Pancreas (tissue), 10 donors: ENCODE results near the gene TGM6. TPM values are rescaled to one million over a fixed set of nuclear protein-coding genes. Genes with fewer than 3 reads are reported as not detected.

Experiments
- ATAC-seq, 4 donors: fragments of 200-7000 bp; cut with Tn5 transposase; one replicate each; pipeline versions ENCODE4 v1.8.0 to v1.9.1; 2020; ENCODE audit warnings: mild to moderate bottlenecking in 4 of 4, moderate library complexity in 4 of 4
- DNase-seq, 6 donors: peaks; one replicate each; pipeline ENCODE4 v3.0.0-alpha.2; 2020
- FAIRE-seq: peaks from 2 replicates; lab custom pipeline; 2012; peaks lifted over from hg19 to GRCh38; lab: Jason Lieb, UNC
- H3K27ac ChIP-seq, 4 donors: fragments of 200-600 bp; sonication (generic); 1 replicate in 3 of 4; 2 replicates in 1 of 4; pipeline versions ENCODE4 v1.5.0 to v1.8.0; 2020
- H3K27me3 ChIP-seq, 4 donors: fragments of 200-600 bp; one replicate each; pipeline ENCODE4 v1.8.0; 2021
- H3K36me3 ChIP-seq, 3 donors: fragments of 200-600 bp; sonication (generic) in 1 of 3; one replicate each; pipeline versions ENCODE4 v1.5.0 to v1.8.0; 2020 to 2021
- H3K4me1 ChIP-seq, 3 donors: fragments of 200-600 bp; one replicate each; pipeline ENCODE4 v1.8.0; 2021
- H3K4me3 ChIP-seq, 4 donors: fragments of 200-600 bp; sonication (generic) in 2 of 4; one replicate each; pipeline versions ENCODE4 v1.5.0 to v1.8.0; 2020 to 2021
- H3K9me3 ChIP-seq, 4 donors: fragments of 200-600 bp; one replicate each; pipeline ENCODE4 v1.8.0; 2021
- WGBS, 2 donors: extraction: QIAGEN DNeasy Blood & Tissue Kit; methylation state at CpG; one replicate each; pipeline ENCODE4 v1.1.7; 2013; 5-methylcytosine and 5-hydroxymethylcytosine counted together
- intact Hi-C, 3 donors: fragments of 100-400 bp; cut with DNase I; formaldehyde crosslinking; loops; one replicate each; pipeline versions ENCODE4 v1.11.1 to v1.14.2; 2022
- polyA plus RNA-seq, 2 donors: library from polyadenylated mRNA; stranded (reverse); fragments of 200-250 nt; gene quantifications; one replicate each; pipeline ENCODE4 v1.2.3, GENCODE V29; 2013
- total RNA-seq, 6 donors: library from RNA; stranded (reverse); fragmentation: NEBNext Ultra II Directional in 4 of 6; extraction: Animal tissue kit (Norgen Biotek cat#: 25700) in 4 of 6; gene quantifications; one replicate each; pipeline versions ENCODE4 v1.2.1 to v1.2.4, GENCODE V29; 2021 to 2023
- TF ChIP-seq, protein P1 (sequence below), 4 donors: fragments of 200-600 bp; sonication (generic) in 3 of 4; IDR thresholded peaks; one replicate each; pipeline versions ENCODE4 v1.5.0 to v1.8.0; 2021; ENCODE audit warnings: antibody characterized with exemption in 4 of 4
- donor health status: healthy with polysubstance abuse.
- donor health status: DM: no; HTN: no; CAD: no; lungs with moderate emphysema.
- donor health status: DM: no; HTN: no; CAD: no.
- donor health status: control.
- donor health status: control.
- donor health status: Bipolar disorder and iron deficiency.
- donor health status: DM: yes; HTN: yes; CAD: no.
- donor health status: DM: no; HTN: no; CAD: no.
- donor health status: DM: no; HTN: no; CAD: no.
- donor health status: DM: yes; HTN: yes; CAD: no.

The TGM6 gene
- total and polyA plus RNA-seq, 8 donors = not detected

DNA sequence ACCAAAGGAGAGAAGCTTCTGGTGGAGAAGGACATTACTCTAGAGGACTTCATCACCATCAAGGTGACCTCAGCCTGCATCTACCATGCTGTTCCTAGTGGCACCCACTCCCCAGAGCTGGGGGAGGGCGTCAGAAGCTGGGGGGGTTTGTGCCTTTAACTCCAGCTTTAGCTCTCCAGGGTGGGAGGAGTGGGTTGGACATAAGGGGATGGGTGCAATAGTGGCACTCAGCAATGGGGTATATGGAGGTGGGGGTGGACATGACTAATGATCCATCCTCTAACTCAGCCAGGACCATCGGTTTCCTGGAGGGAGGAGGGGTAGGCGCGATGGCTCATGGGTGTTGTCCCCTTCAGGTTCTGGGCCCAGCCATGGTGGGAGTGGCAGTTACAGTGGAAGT is 49.8 kb downstream of the TGM6 start:
- H3K4me3 ChIP-seq = no peak overlapping the region
- no peaks in the 10 kb centered on the region for H3K27me3 ChIP-seq
- intact Hi-C loops = no loop called here
- no peak overlapping the region for H3K27ac ChIP-seq
- DNase-seq = no peak
- no peaks in the 10 kb centered on the region for H3K9me3 ChIP-seq
- WGBS, 2 donors = 58 to 63% methylated on average over 4 of the region's 4 CpGs
- TF ChIP-seq, protein P1, sequence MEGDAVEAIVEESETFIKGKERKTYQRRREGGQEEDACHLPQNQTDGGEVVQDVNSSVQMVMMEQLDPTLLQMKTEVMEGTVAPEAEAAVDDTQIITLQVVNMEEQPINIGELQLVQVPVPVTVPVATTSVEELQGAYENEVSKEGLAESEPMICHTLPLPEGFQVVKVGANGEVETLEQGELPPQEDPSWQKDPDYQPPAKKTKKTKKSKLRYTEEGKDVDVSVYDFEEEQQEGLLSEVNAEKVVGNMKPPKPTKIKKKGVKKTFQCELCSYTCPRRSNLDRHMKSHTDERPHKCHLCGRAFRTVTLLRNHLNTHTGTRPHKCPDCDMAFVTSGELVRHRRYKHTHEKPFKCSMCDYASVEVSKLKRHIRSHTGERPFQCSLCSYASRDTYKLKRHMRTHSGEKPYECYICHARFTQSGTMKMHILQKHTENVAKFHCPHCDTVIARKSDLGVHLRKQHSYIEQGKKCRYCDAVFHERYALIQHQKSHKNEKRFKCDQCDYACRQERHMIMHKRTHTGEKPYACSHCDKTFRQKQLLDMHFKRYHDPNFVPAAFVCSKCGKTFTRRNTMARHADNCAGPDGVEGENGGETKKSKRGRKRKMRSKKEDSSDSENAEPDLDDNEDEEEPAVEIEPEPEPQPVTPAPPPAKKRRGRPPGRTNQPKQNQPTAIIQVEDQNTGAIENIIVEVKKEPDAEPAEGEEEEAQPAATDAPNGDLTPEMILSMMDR (IDR thresholded peaks at IDR 0.05) = no peak
- no peaks in the 10 kb centered on the region for H3K4me1 ChIP-seq
- no peak for FAIRE-seq
- no peaks in the 10 kb centered on the region for H3K36me3 ChIP-seq
- ATAC-seq = no peak

DNA sequence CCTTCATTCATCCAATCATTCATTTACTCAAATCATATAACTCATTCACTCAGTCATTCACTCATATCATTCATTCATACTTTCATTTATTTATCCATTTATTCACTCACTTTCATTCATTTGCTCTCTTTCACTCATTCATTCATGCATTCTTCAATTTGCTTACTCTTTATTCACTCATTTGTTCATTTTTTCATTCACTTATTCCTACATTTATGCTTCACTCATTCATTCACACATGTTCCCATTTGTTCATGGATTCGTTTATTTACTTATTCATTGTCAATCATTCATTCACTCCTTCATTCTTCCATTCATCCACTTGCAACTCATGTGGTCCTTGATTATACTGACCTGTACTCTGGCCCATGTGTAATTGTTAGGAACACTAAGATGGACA is 50.5 kb downstream of the TGM6 start:
- H3K4me3 ChIP-seq = no peak overlapping the region
- no peaks in the 10 kb centered on the region for H3K36me3 ChIP-seq
- no peaks in the 10 kb centered on the region for H3K4me1 ChIP-seq
- TF ChIP-seq, protein P1 (IDR thresholded peaks at IDR 0.05) = no peak
- H3K9me3 ChIP-seq = no peaks in the 10 kb centered on the region
- intact Hi-C loops = no loop called here
- WGBS, 2 donors = 13 to 22% methylated on average over 1 of the region's 1 CpG
- ATAC-seq = no peak
- no peak overlapping the region for H3K27ac ChIP-seq
- FAIRE-seq = no peak
- DNase-seq = no peak
- no peaks in the 10 kb centered on the region for H3K27me3 ChIP-seq

DNA sequence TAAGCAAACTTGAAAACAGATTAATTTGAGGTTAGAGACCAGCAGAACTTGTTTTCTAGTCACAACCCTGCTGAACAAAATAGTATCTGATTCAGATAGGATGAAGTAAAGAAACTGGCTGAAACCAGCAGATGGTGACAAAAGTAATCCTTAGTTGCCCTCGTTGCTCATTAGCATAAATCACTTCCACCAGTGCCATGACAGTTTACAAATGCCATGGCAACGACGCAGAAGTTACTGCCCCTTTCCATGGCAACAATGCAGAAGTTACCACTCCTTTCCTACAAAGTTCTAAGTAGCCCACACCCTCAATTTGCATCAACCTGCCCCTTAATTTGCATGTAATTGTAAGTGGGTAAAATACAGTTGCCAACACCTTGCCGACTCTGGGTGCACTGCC is 66.1 kb downstream of the TGM6 start:
- no peaks in the 10 kb centered on the region for H3K36me3 ChIP-seq
- no peaks in the 10 kb centered on the region for H3K9me3 ChIP-seq
- 67 to 71% methylated on average over 4 of the region's 4 CpGs for WGBS, 2 donors
- H3K27ac ChIP-seq = no peak overlapping the region
- no peak for FAIRE-seq
- ATAC-seq = no peak
- no peaks in the 10 kb centered on the region for H3K4me1 ChIP-seq
- DNase-seq = no peak
- H3K4me3 ChIP-seq = no peak overlapping the region
- intact Hi-C loops = no loop called here
- TF ChIP-seq, protein P1 (IDR thresholded peaks at IDR 0.05) = no peak
- no peaks in the 10 kb centered on the region for H3K27me3 ChIP-seq

DNA sequence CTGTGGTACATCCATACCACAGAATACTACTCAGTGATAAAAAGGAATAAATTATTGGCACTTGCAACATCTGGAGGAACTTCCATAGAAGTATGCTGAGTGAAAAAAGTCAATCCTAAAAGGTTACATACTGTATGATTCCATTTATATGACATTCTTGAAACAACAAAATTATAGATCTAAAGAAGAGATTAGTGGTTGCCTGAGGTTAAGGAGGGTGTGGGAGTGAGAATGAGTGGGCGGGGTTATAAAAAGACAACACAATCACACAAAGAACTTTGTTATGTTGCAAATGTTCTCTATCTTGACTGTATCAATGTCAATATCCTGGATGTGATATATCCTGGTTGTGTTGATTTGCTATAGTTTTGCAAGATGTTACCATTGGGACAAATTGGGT is 68.7 kb downstream of the TGM6 start:
- no peaks in the 10 kb centered on the region for H3K4me1 ChIP-seq
- no peaks in the 10 kb centered on the region for H3K9me3 ChIP-seq
- TF ChIP-seq, protein P1 (IDR thresholded peaks at IDR 0.05) = no peak
- ATAC-seq = no peak
- no peaks in the 10 kb centered on the region for H3K27me3 ChIP-seq
- no peak overlapping the region for H3K27ac ChIP-seq
- 92 to 94% methylated on average over 1 of the region's 1 CpG for WGBS, 2 donors
- DNase-seq = no peak
- FAIRE-seq = no peak
- no peak overlapping the region for H3K4me3 ChIP-seq
- intact Hi-C loops = no loop called here
- no peaks in the 10 kb centered on the region for H3K36me3 ChIP-seq

DNA sequence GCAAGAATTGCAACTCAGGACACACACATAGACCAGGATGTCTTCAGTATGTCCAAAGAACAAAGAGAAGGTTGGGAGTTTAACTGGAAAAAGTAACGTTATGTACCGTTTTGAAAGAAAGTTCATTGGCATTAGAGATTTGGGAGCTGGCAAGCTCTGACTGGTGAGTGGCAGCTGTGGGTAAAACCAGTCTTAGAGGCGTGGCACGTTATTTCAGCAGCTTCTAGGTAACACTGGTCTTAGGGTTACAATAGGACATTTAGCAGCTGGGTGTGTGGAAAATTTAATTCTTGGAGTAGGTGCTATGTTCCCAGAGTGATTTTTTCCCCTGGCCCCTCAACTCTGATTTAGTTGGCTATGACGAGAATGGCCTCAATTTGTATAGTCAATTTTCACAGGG is 70.7 kb downstream of the TGM6 start:
- Histone ChIP-seq H3K27me3 (no peaks in the 10 kb centered on the region), H3K9me3 (no peaks in the 10 kb centered on the region), H3K4me1 (no peaks in the 10 kb centered on the region), H3K4me3 (no peak overlapping the region), H3K36me3 (no peaks in the 10 kb centered on the region), H3K27ac (no peak overlapping the region)
- no peak for DNase-seq
- intact Hi-C loops = loop anchor here in 2 of 3 donors (5.0 to 10.0 kb wide), 2 partner anchors 244 to 247 kb away; no protein-coding TSS in a partner anchor
- TF ChIP-seq, protein P1 (IDR thresholded peaks at IDR 0.05) = no peak
- no peak for FAIRE-seq
- 70 to 76% methylated on average over 5 of the region's 5 CpGs for WGBS, 2 donors
- ATAC-seq = no peak
